Nephron (organoid): ENCODE data around the gene C1QTNF5.

Source experiments
- H3K27ac Mint-ChIP-seq, 3 experiments: 2 replicates each; pipeline ENCODE4 v1.8.0; 2020; ENCODE audit warnings: mixed read lengths in 3 of 3, mild to moderate bottlenecking in 2 of 3, moderate library complexity in 1 of 3
- H3K27me3 Mint-ChIP-seq: 2 replicates; pipeline ENCODE4 v1.8.0; 2021; ENCODE audit warnings: low read depth, mild to moderate bottlenecking, moderate library complexity, mixed read lengths
- H3K36me3 Mint-ChIP-seq: 2 replicates; pipeline ENCODE4 v1.8.0; 2020; ENCODE audit warnings: low read depth, mixed read lengths
- H3K4me1 Mint-ChIP-seq: 2 replicates; pipeline ENCODE4 v1.8.0; 2020; ENCODE audit warnings: mixed read lengths
- H3K4me3 Mint-ChIP-seq, 3 experiments: 2 replicates each; pipeline ENCODE4 v1.8.0; 2020; ENCODE audit warnings: mild to moderate bottlenecking in 3 of 3, mixed read lengths in 3 of 3, moderate library complexity in 2 of 3
- H3K9me3 Mint-ChIP-seq: 2 replicates; pipeline ENCODE4 v1.8.0; 2020; ENCODE audit warnings: mixed read lengths
- TF ChIP-seq, protein P1 (sequence below), 3 experiments: fragments of 200-600 bp; sonication (generic); IDR thresholded peaks; one replicate each; pipeline ENCODE4 v1.5.0; 2021; ENCODE audit warnings: antibody characterized with exemption in 3 of 3; ENCODE audit not compliant: unreplicated experiment in 3 of 3

Gene C1QTNF5

DNA sequence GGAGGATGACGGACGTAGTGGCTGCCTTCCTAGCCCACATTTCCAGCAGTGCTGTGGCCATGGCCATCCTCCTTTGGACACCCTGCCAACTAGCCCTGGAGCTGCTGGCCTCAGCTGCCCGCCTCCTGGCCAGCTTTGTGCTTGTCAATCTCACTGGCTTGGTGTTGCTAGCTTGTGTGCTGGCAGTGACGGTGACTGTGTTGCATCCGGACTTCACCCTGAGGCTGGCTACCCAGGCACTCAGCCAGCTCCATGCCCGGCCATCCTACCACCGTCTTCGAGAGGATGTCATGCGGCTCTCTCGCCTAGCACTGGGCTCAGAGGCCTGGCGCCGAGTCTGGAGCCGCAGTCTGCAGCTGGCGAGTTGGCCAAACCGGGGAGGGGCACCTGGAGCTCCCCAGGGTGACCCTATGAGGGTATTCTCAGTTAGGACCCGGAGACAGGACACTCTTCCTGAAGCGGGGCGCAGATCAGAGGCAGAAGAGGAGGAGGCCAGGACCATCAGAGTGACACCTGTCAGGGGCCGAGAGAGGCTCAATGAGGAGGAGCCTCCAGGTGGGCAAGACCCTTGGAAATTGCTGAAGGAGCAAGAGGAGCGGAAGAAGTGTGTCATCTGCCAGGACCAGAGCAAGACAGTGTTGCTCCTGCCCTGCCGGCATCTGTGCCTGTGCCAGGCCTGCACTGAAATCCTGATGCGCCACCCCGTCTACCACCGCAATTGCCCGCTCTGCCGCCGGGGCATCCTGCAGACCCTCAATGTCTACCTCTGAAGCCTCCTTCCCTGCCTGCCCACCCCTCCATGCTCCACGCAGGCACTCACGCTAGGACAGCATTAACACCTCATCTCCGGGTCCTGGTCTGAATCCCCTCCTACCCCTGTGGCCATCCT, 4.8 kb downstream of the C1QTNF5 start:
- Mint-ChIP-seq H3K4me3 (peak overlapping the region; percentile 99 to 100 (median 99)), H3K9me3 (no peaks in the 10 kb centered on the region), H3K27ac (peak overlapping the region in 1 of 3 experiments; percentile 44), H3K4me1 (peaks cover 58% of the 10 kb centered on the region), H3K36me3 (no peaks in the 10 kb centered on the region), H3K27me3 (peaks cover 18% of the 10 kb centered on the region)
- TF ChIP-seq, protein P1, sequence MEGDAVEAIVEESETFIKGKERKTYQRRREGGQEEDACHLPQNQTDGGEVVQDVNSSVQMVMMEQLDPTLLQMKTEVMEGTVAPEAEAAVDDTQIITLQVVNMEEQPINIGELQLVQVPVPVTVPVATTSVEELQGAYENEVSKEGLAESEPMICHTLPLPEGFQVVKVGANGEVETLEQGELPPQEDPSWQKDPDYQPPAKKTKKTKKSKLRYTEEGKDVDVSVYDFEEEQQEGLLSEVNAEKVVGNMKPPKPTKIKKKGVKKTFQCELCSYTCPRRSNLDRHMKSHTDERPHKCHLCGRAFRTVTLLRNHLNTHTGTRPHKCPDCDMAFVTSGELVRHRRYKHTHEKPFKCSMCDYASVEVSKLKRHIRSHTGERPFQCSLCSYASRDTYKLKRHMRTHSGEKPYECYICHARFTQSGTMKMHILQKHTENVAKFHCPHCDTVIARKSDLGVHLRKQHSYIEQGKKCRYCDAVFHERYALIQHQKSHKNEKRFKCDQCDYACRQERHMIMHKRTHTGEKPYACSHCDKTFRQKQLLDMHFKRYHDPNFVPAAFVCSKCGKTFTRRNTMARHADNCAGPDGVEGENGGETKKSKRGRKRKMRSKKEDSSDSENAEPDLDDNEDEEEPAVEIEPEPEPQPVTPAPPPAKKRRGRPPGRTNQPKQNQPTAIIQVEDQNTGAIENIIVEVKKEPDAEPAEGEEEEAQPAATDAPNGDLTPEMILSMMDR (IDR thresholded peaks at IDR 0.05; ENCODE audit: unreplicated experiment in 3 of 3) = no peak

DNA sequence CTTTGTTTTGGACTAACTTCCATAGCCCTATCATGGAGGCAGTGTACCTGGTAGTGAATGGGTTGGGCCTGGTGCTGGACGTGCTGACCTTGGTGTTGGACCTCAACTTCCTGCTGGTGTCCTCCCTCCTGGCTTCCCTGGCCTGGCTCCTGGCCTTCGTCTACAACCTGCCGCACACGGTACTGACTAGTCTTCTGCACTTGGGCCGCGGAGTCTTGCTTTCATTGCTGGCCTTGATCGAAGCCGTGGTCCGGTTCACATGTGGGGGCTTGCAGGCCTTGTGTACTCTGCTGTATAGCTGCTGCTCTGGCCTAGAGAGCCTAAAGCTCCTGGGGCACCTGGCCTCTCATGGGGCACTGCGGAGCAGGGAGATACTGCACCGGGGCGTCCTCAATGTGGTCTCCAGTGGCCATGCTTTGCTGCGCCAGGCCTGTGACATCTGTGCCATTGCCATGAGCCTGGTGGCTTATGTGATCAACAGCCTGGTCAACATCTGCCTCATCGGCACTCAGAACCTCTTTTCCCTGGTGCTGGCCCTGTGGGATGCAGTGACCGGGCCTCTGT, 5.5 kb downstream of the C1QTNF5 start:
- H3K9me3 Mint-ChIP-seq = no peaks in the 10 kb centered on the region
- peak overlapping the region; percentile 69 to 94 (median 87) for H3K27ac Mint-ChIP-seq
- TF ChIP-seq, protein P1 (IDR thresholded peaks at IDR 0.05; ENCODE audit: unreplicated experiment in 3 of 3) = no peak
- peak overlapping the region; percentile 99 to 100 (median 99) for H3K4me3 Mint-ChIP-seq
- H3K27me3 Mint-ChIP-seq = peaks cover 14% of the 10 kb centered on the region
- no peaks in the 10 kb centered on the region for H3K36me3 Mint-ChIP-seq
- peaks cover 54% of the 10 kb centered on the region for H3K4me1 Mint-ChIP-seq

DNA sequence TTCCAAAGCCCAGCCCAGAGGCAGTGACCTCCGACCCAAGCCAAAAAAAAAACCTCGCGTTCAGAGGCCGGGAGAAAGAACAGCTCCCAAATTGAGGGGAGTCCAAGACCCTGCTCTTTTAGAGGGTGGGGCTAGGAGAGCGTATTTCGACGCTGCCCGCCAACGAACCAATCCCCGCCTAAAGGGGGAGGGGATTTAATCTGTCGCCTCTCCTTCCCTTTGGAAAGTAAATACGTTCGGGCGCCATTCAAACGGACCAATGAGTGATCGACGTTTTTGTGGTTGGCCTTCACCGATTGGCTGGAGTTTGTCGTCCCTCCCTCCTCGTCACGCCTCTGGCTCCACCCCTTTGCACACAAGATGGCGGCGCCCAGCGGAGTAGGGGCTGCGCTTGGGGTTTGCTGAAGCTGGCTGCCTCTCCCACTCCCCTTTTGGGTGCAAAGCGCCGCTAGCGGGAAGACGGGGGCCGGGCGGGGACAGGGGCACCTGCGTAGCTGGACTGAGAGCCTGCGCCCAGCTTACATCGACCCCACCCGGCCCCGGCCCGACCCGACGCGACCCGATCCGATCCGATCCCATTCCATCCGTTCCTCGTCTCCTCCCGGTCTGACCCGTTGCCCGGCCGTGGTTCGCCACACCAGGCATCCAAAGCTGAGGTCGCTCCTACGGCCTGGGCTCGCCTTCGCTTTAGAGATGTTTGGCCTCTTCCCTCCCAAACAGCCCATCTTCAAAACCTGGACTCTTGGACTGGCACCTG, 6.3 kb downstream of the C1QTNF5 start, which contains the start of gene RNF26:
Gene RNF26 (plus strand): TSS at position 354 of the 757 bp plus-strand sequence. CDS start 596 bp downstream, outside the sequence.
- H3K36me3 Mint-ChIP-seq = no peaks in the 10 kb centered on the region
- H3K4me3 Mint-ChIP-seq = peak within 1 kb of the TSS; percentile 99 to 100 (median 99)
- TF ChIP-seq, protein P1 (IDR thresholded peaks at IDR 0.05; ENCODE audit: unreplicated experiment in 3 of 3) = no peak
- H3K27me3 Mint-ChIP-seq = peaks cover 12% of the 10 kb centered on the region
- peak within 1 kb of the TSS; percentile 69 to 94 (median 87) for H3K27ac Mint-ChIP-seq
- H3K9me3 Mint-ChIP-seq = no peaks in the 10 kb centered on the region
- peaks cover 53% of the 10 kb centered on the region for H3K4me1 Mint-ChIP-seq

DNA sequence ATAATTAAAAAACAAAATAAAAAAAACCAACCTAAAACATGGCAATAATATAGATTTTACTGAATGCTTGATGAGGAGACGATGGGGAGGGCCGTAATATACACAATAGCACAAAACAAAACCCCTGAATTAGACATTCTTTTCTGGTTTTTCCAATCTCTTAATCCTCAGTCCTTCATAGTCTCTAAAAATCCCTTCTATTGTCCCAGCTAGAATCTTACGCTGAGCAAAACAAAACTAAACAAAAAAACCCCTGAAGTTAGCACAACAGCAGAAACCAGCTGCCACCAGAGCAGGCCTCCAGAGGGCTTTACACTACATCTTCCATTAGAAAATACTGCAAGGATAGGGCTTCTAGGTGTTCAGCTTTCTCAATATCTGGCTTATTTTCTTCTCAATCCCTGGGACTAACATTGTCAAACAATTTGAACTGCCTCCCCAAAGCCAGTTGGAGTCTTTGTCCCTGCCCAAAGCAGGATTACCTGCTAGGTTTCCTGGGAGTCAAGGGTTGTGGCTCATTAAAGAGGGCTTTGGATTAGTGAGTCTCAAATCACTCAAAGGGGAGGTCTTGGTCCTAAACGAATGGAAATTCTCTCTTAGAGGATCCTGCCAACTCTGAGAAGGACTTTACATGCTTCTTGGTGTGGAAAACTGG, 8.4 kb downstream of the C1QTNF5 start:
- no peaks in the 10 kb centered on the region for H3K9me3 Mint-ChIP-seq
- peak overlapping the region in 2 of 3 experiments; percentile 11 to 29 for H3K27ac Mint-ChIP-seq
- peaks cover 4% of the 10 kb centered on the region for H3K27me3 Mint-ChIP-seq
- peak overlapping the region; percentile 41 to 54 (median 49) for H3K4me3 Mint-ChIP-seq
- H3K36me3 Mint-ChIP-seq = no peaks in the 10 kb centered on the region
- TF ChIP-seq, protein P1 (IDR thresholded peaks at IDR 0.05; ENCODE audit: unreplicated experiment in 3 of 3) = no peak
- peaks cover 32% of the 10 kb centered on the region for H3K4me1 Mint-ChIP-seq

DNA sequence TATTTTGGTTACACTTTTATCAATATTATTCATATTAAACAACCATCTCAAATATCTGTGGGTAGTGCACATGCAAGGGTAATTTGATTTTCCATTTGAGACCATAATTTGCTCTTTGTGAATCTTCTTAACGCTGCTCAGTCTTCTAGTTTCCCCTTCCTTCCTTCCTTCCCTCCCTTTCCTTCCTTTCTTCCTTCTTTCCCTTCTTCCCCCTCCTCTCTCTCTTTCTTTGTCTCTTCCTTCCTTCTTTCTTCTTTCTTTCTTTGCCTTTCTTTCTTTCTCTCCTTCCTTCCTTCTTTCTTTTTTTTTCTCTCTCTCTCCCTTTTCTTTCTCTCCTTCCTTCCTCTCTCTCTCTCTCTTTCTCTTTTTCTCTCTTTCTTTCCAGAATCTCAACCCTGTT, 10.4 kb downstream of the C1QTNF5 start:
- TF ChIP-seq, protein P1 (IDR thresholded peaks at IDR 0.05; ENCODE audit: unreplicated experiment in 3 of 3) = no peak
- no peak overlapping the region for H3K4me3 Mint-ChIP-seq
- peaks cover 4% of the 10 kb centered on the region for H3K27me3 Mint-ChIP-seq
- no peak overlapping the region for H3K27ac Mint-ChIP-seq
- no peaks in the 10 kb centered on the region for H3K9me3 Mint-ChIP-seq
- H3K4me1 Mint-ChIP-seq = peaks cover 17% of the 10 kb centered on the region
- no peaks in the 10 kb centered on the region for H3K36me3 Mint-ChIP-seq
